HFFc6 (cell line): Measurements from ENCODE around the gene WLS. TPM values are rescaled to one million over a fixed set of nuclear protein-coding genes. Genes with fewer than 3 reads are reported as not detected.

Experiments used
- DNase-seq: peaks from one replicate; pipeline ENCODE4 v3.0.0-alpha.2; 2018
- H3K27ac Mint-ChIP-seq: 2 replicates; pipeline ENCODE4 v1.8.0; 2020; ENCODE audit warnings: mild to moderate bottlenecking, mixed read lengths
- H3K27me3 Mint-ChIP-seq: 2 replicates; pipeline ENCODE4 v1.8.0; 2021; ENCODE audit warnings: mild to moderate bottlenecking, moderate library complexity, mixed read lengths; ENCODE audit not compliant: insufficient read depth
- H3K36me3 Mint-ChIP-seq: 2 replicates; pipeline ENCODE4 v1.8.0; 2021; ENCODE audit warnings: low read depth, mixed read lengths
- H3K4me1 Mint-ChIP-seq: 2 replicates; pipeline ENCODE4 v1.8.0; 2020; ENCODE audit warnings: low read depth, mixed read lengths
- H3K4me3 Mint-ChIP-seq: 2 replicates; pipeline ENCODE4 v1.8.0; 2020; ENCODE audit warnings: mild to moderate bottlenecking, moderate library complexity, mixed read lengths
- H3K9me3 Mint-ChIP-seq: 2 replicates; pipeline ENCODE4 v1.8.0; 2020; ENCODE audit warnings: mild to moderate bottlenecking, mixed read lengths
- total RNA-seq, 6 experiments: library from RNA; stranded (reverse); fragmentation: NEBNext Ultra II Directional; extraction: Animal tissue kit (Norgen Biotek cat#: 25700); gene quantifications; 2 replicates in 1 of 6; 3 replicates in 5 of 6; pipeline ENCODE4 v1.2.3, GENCODE V29; 2021
- TF ChIP-seq, protein P1 (sequence below): fragments of 200-600 bp; sonication (generic); IDR thresholded peaks from 2 replicates; pipeline ENCODE4 v1.5.0; 2021; ENCODE audit warnings: antibody characterized with exemption, mild to moderate bottlenecking

Gene WLS
- total RNA-seq, 6 experiments from 2014 or later = 39.4 to 52.0 (median 42.3) TPM

DNA sequence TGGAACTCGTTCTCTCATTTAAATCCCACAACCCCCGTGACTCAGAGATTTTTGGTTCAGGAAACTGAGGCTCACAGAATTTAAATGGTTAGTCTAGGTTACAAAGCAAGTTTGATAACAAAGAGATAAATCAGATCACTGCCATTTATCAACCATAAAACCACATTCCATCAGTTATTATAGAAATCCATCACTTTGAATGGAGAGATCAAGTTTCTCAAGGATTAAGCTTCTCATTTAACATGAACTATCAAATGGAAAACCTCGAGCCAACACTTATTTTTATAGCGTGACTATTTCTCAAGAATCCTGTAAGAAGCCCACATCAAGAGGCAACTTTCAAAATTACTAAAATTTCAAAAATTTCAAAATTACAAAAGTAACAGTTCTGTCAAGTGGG lies 11.9 kb downstream of the WLS start:
- DNase-seq = no peak
- 0 out of 2 replicates have a peak, but pooled peaks cover 4% of the 10 kb centered on the region for H3K36me3 Mint-ChIP-seq
- TF ChIP-seq, protein P1, sequence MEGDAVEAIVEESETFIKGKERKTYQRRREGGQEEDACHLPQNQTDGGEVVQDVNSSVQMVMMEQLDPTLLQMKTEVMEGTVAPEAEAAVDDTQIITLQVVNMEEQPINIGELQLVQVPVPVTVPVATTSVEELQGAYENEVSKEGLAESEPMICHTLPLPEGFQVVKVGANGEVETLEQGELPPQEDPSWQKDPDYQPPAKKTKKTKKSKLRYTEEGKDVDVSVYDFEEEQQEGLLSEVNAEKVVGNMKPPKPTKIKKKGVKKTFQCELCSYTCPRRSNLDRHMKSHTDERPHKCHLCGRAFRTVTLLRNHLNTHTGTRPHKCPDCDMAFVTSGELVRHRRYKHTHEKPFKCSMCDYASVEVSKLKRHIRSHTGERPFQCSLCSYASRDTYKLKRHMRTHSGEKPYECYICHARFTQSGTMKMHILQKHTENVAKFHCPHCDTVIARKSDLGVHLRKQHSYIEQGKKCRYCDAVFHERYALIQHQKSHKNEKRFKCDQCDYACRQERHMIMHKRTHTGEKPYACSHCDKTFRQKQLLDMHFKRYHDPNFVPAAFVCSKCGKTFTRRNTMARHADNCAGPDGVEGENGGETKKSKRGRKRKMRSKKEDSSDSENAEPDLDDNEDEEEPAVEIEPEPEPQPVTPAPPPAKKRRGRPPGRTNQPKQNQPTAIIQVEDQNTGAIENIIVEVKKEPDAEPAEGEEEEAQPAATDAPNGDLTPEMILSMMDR = no peak
- no peaks in the 10 kb centered on the region for H3K9me3 Mint-ChIP-seq
- peaks cover 42% of the 10 kb centered on the region for H3K4me1 Mint-ChIP-seq
- no peaks in the 10 kb centered on the region for H3K27me3 Mint-ChIP-seq
- no peak overlapping the region for H3K27ac Mint-ChIP-seq
- H3K4me3 Mint-ChIP-seq = no peak overlapping the region

DNA sequence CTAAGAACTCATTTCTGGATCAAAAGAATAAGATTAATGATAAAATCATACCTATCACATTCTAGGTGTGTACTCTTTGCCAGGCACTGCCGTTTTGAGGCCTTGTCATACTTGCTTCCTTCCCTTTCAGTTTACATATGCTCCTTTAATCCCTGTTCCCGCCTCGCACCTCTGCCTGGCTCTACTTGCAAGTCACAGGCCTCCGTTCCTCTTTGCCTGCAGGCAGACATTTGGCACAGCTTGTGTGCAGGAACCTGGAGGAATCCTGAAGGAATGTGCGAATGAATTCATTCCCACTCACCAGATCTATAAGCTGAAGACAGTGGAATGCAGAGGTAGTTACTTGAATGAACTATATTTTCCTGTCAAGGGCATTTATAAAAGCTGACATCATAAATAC lies 13.8 kb downstream of the WLS start:
- Mint-ChIP-seq H3K27ac (no peak overlapping the region), H3K4me1 (peaks cover 59% of the 10 kb centered on the region), H3K36me3 (peaks cover 4% of the 10 kb centered on the region; the same call in 1 of the 2 replicates), H3K9me3 (no peaks in the 10 kb centered on the region), H3K27me3 (no peaks in the 10 kb centered on the region), H3K4me3 (no peak overlapping the region)
- DNase-seq = no peak
- TF ChIP-seq, protein P1 = no peak

DNA sequence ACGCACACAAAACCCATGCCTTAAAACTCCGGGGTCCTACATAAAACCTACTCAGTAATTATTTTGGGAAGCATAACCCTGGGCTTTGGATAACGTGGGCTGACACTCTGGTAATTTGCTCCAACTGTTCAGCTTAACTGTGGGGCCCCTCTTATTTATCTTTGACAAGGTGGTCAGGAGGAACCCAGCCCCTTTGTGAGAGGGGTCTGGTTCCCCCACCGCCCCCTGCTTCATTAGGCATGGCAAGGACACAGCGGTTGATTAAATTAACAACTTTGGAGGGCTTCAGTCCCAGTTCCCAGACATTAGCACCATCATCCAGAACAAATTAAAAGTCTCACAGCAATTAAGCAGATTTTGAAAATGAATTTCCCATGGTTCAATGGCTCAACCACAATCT lies 14.7 kb downstream of the WLS start:
- Mint-ChIP-seq H3K9me3 (no peaks in the 10 kb centered on the region), H3K36me3 (no peaks in the 10 kb centered on the region; the same call in 1 of the 2 replicates), H3K4me1 (peaks cover 52% of the 10 kb centered on the region), H3K4me3 (no peak overlapping the region), H3K27ac (no peak overlapping the region), H3K27me3 (no peaks in the 10 kb centered on the region)
- DNase-seq = no peak
- TF ChIP-seq, protein P1 = no peak

DNA sequence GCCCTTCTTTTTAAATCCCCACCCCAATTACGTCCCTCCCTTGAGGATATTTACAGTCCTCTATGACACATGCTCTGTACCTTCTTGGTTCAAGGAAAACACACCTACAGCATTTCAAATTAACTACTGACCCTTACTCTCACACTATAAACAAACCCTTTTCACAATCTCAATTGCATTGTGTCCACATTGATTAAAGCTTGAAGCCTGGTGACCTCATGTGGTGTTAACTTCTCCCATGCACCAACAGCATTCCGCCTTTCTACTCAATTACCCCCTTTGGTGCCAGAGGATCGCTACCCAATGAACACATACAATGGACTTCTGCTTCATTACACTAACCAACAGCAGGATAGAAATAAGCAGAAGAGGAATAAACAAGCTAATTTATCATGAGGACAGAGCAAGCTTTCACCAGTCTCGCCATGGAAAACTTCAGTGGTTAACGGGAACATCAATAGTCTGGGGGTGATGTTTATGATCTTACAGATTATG lies 15.2 kb downstream of the WLS start:
- Mint-ChIP-seq H3K27me3 (no peaks in the 10 kb centered on the region), H3K4me3 (no peak overlapping the region), H3K36me3 (no peaks in the 10 kb centered on the region; the same call in 1 of the 2 replicates), H3K4me1 (peaks cover 47% of the 10 kb centered on the region), H3K27ac (no peak overlapping the region), H3K9me3 (no peaks in the 10 kb centered on the region)
- no peak for DNase-seq
- TF ChIP-seq, protein P1 = no peak

DNA sequence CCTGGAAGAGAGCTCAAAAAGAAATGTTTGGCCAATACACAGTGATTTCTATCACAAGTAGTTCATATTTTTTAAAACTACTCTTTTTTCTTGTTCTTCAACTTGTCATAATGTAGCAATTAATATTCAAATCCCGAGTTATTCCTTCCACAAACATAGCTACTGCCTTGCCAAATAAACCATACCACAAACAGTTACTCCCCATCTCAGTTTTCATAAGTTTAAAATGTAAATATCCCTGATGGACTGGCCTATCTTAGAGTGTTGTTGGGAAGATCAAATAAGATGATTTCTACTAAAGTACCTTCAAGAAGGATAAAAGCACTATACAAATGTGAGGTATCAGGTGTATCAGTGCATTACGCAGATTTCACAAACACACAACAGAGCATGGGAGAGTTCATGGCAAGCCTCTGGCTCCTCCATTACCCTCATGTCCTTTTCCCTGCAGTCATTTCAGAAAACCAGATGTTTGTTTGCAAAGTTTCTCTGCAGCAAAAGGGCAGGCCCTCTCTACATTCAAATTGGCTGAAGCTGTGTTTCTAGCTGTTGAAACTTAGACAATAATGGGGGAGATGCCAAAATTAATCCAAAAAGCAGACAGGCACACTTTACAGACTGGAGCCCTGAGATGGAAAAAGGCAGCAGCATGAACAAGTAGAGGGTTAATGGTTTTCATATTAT lies 16.1 kb downstream of the WLS start:
- H3K27ac Mint-ChIP-seq = no peak overlapping the region
- H3K4me3 Mint-ChIP-seq = no peak overlapping the region

More for the DNA sequence above, 16.1 kb downstream of the WLS start:
- peaks cover 39% of the 10 kb centered on the region for H3K4me1 Mint-ChIP-seq
- TF ChIP-seq, protein P1 = no peak
- no peak for DNase-seq
- H3K27me3 Mint-ChIP-seq = no peaks in the 10 kb centered on the region
- H3K9me3 Mint-ChIP-seq = no peaks in the 10 kb centered on the region
- no peaks in the 10 kb centered on the region; the same call in 1 of the 2 replicates for H3K36me3 Mint-ChIP-seq
